ENCODE results near the gene ERF.

ERF gene

DNA sequence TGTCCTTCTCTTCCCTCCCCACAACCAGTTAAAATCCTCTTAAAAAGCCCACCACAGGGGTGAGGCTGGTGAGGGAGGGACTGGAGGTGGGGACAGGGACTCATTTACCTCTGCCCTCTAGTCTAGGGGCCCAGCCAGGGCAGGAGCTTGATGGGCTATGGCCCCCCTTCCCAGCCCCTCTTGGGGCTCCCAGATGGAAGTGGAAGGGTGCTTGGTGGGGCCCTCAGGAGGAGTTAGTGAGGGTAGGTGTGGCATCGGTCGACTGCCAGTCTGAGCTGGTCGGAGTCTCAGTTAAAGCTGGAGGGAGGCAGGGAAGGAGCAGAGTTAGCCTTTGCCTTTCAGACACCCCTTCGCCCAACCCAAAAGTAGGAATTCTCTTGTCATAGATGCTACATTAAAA lies 24.4 kb downstream of the ERF start:
- no peaks in the 10 kb centered on the region for H3K27me3 ChIP-seq (ENCODE audit: insufficient read depth, low read length)
- H3K9ac ChIP-seq (ENCODE audit: low read depth, low read length): no peak overlapping the region
- H3K27ac ChIP-seq (ENCODE audit: low read depth, low read length): no peak overlapping the region
- H3K4me1 ChIP-seq (ENCODE audit: insufficient read depth, low read length): no peaks in the 10 kb centered on the region
- no peak overlapping the region for H3K4me3 ChIP-seq (ENCODE audit: low read length)
- H3K36me3 ChIP-seq (ENCODE audit: insufficient read depth, low read length): peaks cover 83% of the 10 kb centered on the region
- H3K9me3 ChIP-seq (ENCODE audit: insufficient read depth, low read depth, low read length): no peaks in the 10 kb centered on the region
- WGBS: 94% methylated on average over 4 of the region's 4 CpGs

- Histone ChIP-seq H3K4me1 (ENCODE audit: insufficient read depth, low read length) (no peaks in the 10 kb centered on the region), H3K9me3 (ENCODE audit: insufficient read depth, low read depth, low read length) (no peaks in the 10 kb centered on the region), H3K4me3 (ENCODE audit: low read length) (no peak overlapping the region), H3K36me3 (ENCODE audit: insufficient read depth, low read length) (peaks cover 83% of the 10 kb centered on the region), H3K27ac (ENCODE audit: low read depth, low read length) (no peak overlapping the region), H3K27me3 (ENCODE audit: insufficient read depth, low read length) (no peaks in the 10 kb centered on the region), H3K9ac (ENCODE audit: low read depth, low read length) (no peak overlapping the region)
- WGBS: 94% methylated on average over 8 of the region's 8 CpGs
Observed at GRCh38 chr19:42229855-42230351, 25.0 kb downstream of the ERF start.

DNA sequence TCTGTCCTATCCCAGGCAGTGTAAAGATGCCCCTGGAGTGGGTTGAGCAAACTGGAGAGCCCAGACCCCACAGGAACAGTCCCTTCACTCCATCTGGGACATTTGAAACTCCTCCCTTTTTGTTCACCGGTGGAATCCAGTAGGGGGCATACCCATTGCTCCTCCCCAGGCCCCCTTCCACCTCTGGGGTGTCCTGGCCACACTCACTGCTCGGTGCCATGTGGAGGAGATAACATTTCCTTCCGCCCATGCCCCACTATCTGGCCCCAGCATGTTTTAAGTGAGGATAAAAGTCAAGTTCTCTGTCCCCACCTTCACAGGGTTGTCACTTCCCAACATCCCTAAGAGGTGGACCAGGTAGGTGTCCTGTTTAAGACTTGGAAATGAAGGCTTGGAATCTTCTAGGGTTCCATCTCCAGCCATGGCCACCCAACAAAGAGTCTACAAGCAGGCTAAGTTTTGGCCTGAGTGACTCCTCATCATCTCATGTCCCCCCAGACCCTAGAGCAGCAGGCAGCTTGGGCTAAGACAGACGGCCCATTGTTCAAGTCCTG lies 25.6 kb downstream of the ERF start:
- Histone ChIP-seq H3K9me3 (ENCODE audit: insufficient read depth, low read depth, low read length) (no peaks in the 10 kb centered on the region), H3K4me3 (ENCODE audit: low read length) (no peak overlapping the region), H3K27me3 (ENCODE audit: insufficient read depth, low read length) (no peaks in the 10 kb centered on the region), H3K36me3 (ENCODE audit: insufficient read depth, low read length) (peaks cover 83% of the 10 kb centered on the region), H3K27ac (ENCODE audit: low read depth, low read length) (no peak overlapping the region), H3K9ac (ENCODE audit: low read depth, low read length) (no peak overlapping the region), H3K4me1 (ENCODE audit: insufficient read depth, low read length) (no peaks in the 10 kb centered on the region)
- WGBS: 77% methylated on average over 3 of the region's 4 CpGs

DNA sequence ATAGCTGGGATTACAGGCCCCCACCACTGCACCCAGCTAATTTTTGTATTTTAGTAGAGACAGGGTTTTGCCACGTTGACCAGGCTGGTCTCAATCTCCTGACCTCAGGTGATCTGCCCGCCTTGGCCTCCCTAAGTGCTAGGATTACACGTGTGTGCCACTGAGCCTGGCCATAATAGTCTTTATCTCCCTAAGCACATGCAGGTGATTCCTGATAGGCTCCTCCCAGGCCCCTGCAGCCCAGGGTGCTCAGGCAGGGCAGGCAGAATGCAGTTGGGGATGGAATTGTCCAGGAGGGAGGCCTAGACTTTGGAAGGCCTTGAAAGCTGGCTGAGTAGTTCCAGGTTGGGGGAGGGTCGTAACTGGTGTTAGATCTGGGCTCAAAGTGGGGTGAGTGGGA lies 26.3 kb downstream of the ERF start:
- Histone ChIP-seq H3K9ac (ENCODE audit: low read depth, low read length) (no peak overlapping the region), H3K9me3 (ENCODE audit: insufficient read depth, low read depth, low read length) (no peaks in the 10 kb centered on the region), H3K36me3 (ENCODE audit: insufficient read depth, low read length) (peaks cover 81% of the 10 kb centered on the region), H3K27ac (ENCODE audit: low read depth, low read length) (no peak overlapping the region), H3K4me3 (ENCODE audit: low read length) (no peak overlapping the region), H3K4me1 (ENCODE audit: insufficient read depth, low read length) (no peaks in the 10 kb centered on the region), H3K27me3 (ENCODE audit: insufficient read depth, low read length) (no peaks in the 10 kb centered on the region)
- whole genome bisulfite sequencing: 93% methylated on average over 4 of the region's 4 CpGs

- H3K4me1 ChIP-seq (ENCODE audit: insufficient read depth, low read length): no peaks in the 10 kb centered on the region
- no peak overlapping the region for H3K4me3 ChIP-seq (ENCODE audit: low read length)
- no peaks in the 10 kb centered on the region for H3K27me3 ChIP-seq (ENCODE audit: insufficient read depth, low read length)
- H3K36me3 ChIP-seq (ENCODE audit: insufficient read depth, low read length): peaks cover 72% of the 10 kb centered on the region
- H3K9ac ChIP-seq (ENCODE audit: low read depth, low read length): no peak overlapping the region
- no peak overlapping the region for H3K27ac ChIP-seq (ENCODE audit: low read depth, low read length)
- 95% methylated on average over 1 of the region's 1 CpG for WGBS
- no peaks in the 10 kb centered on the region for H3K9me3 ChIP-seq (ENCODE audit: insufficient read depth, low read depth, low read length)
Observed at GRCh38 chr19:42226886-42227285, 28.0 kb downstream of the ERF start.

- Histone ChIP-seq H3K9ac (ENCODE audit: low read depth, low read length) (no peak overlapping the region), H3K27me3 (ENCODE audit: insufficient read depth, low read length) (no peaks in the 10 kb centered on the region), H3K36me3 (ENCODE audit: insufficient read depth, low read length) (peaks cover 61% of the 10 kb centered on the region), H3K27ac (ENCODE audit: low read depth, low read length) (no peak overlapping the region), H3K4me3 (ENCODE audit: low read length) (no peak overlapping the region), H3K4me1 (ENCODE audit: insufficient read depth, low read length) (no peaks in the 10 kb centered on the region), H3K9me3 (ENCODE audit: insufficient read depth, low read depth, low read length) (no peaks in the 10 kb centered on the region)
- 96% methylated on average over 33 of the region's 33 CpGs for WGBS
Observed at GRCh38 chr19:42225718-42226292, 29.1 kb downstream of the ERF start.

DNA sequence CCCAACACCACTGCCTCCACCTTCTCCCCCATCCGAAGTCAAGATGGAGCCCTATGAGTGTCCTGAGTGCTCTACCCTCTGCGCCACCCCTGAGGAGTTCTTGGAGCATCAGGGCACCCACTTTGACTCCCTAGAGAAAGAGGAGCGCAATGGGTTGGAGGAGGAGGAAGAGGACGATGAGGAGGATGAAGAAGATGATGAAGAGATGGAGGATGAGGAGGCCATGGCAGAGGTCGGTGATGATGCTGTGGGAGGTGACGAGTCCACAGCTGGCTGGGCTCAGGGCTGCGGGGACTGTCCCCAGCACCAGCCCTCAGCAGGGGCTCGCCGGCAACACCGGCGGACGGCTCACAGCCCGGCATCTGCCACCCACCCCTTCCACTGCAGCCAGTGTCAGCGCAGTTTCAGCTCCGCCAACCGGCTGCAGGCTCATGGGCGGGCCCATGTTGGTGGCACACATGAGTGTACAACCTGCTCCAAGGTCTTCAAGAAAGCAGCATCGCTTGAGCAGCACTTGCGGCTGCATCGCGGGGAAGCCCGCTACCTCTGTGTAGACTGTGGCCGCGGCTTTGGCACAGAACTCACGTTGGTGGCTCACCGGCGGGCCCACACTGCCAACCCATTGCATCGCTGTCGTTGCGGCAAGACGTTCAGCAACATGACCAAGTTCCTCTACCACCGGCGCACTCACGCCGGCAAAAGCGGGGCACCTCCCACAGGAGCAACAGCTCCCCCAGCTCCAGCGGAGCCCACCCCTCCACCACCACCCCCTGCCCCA lies 29.8 kb downstream of the ERF start:
- no peaks in the 10 kb centered on the region for H3K4me1 ChIP-seq (ENCODE audit: insufficient read depth, low read length)
- no peaks in the 10 kb centered on the region for H3K9me3 ChIP-seq (ENCODE audit: insufficient read depth, low read depth, low read length)
- H3K27ac ChIP-seq (ENCODE audit: low read depth, low read length): no peak overlapping the region
- H3K4me3 ChIP-seq (ENCODE audit: low read length): no peak overlapping the region
- WGBS: 95% methylated on average over 37 of the region's 37 CpGs
- no peak overlapping the region for H3K9ac ChIP-seq (ENCODE audit: low read depth, low read length)
- no peaks in the 10 kb centered on the region for H3K27me3 ChIP-seq (ENCODE audit: insufficient read depth, low read length)
- peaks cover 56% of the 10 kb centered on the region for H3K36me3 ChIP-seq (ENCODE audit: insufficient read depth, low read length)

DNA sequence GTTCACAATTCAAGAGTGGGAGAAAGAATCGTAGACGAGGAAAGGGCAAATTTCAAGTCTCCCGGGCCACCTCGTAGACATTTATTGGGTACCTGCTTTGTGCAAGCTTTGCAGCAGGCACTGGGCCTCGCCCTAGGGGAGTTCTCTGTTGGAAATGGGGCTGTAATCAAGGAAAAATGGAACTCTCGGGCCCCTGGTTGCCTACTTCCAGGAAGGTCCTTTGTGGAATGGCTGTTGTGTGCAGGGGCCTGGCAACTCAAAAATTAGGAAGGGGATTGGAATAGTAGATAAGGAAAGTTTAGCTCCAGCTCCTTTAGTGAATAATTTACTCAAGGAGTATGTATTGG lies 34.2 kb downstream of the ERF start:
- peak overlapping the region; percentile 83 for H3K9ac ChIP-seq (ENCODE audit: low read depth, low read length)
- WGBS: 8% methylated on average over 6 of the region's 6 CpGs
- peak overlapping the region; percentile 88 for H3K4me3 ChIP-seq (ENCODE audit: low read length)
- H3K27ac ChIP-seq (ENCODE audit: low read depth, low read length): peak overlapping the region; percentile 76
- peaks cover 12% of the 10 kb centered on the region for H3K4me1 ChIP-seq (ENCODE audit: insufficient read depth, low read length)
- H3K27me3 ChIP-seq (ENCODE audit: insufficient read depth, low read length): no peaks in the 10 kb centered on the region
- no peaks in the 10 kb centered on the region for H3K9me3 ChIP-seq (ENCODE audit: insufficient read depth, low read depth, low read length)
- peaks cover 25% of the 10 kb centered on the region for H3K36me3 ChIP-seq (ENCODE audit: insufficient read depth, low read length)

DNA sequence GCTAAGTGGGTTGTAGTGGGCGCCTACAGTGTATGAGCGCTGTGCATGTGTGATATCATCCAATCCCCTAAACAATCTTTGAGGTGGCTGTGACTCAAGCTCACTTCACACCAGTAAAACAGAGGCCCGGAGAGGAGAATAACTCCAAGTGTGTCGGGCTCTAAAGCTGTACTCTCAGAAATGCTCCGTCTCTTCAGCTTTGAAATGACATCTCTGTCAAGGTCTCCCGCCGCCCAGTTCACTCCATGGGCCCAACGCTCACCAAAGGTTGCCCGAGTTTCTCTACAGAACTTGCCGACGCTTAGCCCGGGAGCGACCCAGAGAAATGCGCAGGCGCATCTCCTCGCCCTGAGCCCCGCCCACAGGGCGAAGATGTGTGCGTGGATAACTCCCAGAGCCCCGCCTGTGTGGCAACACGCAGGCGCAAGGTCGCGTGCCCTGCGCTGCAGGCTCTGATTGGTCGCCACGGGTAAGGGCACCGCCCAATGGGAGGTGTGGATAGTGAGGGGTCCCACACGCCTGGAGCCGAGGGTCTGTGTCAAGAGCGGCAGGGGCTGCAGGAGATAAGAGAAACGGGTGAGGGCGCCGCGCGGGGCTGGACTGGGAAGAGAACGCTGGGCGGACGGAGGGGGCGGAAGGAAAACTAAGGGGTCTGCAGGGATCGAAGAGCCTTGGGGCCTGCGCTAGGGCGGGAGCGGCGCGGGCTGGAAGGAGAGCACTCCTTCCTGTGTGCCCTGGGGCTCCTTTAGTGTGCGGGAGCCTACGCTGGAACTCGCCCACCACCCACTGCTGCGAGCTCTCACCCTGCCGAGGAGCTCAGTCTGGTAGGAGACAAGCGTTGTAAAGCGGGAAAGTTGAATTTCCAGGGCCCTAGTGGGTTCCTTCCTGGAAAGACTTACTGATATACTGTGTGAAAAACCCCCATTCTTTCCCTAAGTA lies 34.8 kb downstream of the ERF start, which contains the start of gene ZNF526:
TSS of gene ZNF526 (plus strand) at position 501 of the 939 bp plus-strand sequence. CDS start 4,092 bp downstream, outside the sequence.
- Histone ChIP-seq H3K27ac (ENCODE audit: low read depth, low read length) (peak within 1 kb of the TSS; percentile 76), H3K9ac (ENCODE audit: low read depth, low read length) (peak within 1 kb of the TSS; percentile 83), H3K27me3 (ENCODE audit: insufficient read depth, low read length) (no peaks in the 10 kb centered on the region), H3K4me1 (ENCODE audit: insufficient read depth, low read length) (peaks cover 12% of the 10 kb centered on the region), H3K36me3 (ENCODE audit: insufficient read depth, low read length) (peaks cover 25% of the 10 kb centered on the region), H3K4me3 (ENCODE audit: low read length) (peak within 1 kb of the TSS; percentile 88), H3K9me3 (ENCODE audit: insufficient read depth, low read depth, low read length) (no peaks in the 10 kb centered on the region)
- WGBS: 3% methylated on average over 53 of the region's 53 CpGs

GRCh38 chr19:42217520-42218437 lies 37.1 kb downstream of the ERF start, which contains the start of gene DEDD2:
Gene DEDD2 (minus strand): TSS chr19:42217677. CDS start chr19:42217007, 670 bp downstream.
- Histone ChIP-seq H3K27ac (ENCODE audit: low read depth, low read length) (peak within 1 kb of the TSS; percentile 97), H3K27me3 (ENCODE audit: insufficient read depth, low read length) (no peaks in the 10 kb centered on the region), H3K36me3 (ENCODE audit: insufficient read depth, low read length) (peaks cover 33% of the 10 kb centered on the region), H3K9me3 (ENCODE audit: insufficient read depth, low read depth, low read length) (no peaks in the 10 kb centered on the region), H3K4me1 (ENCODE audit: insufficient read depth, low read length) (peaks cover 12% of the 10 kb centered on the region), H3K9ac (ENCODE audit: low read depth, low read length) (peak within 1 kb of the TSS; percentile 78), H3K4me3 (ENCODE audit: low read length) (peak within 1 kb of the TSS; percentile 86)
- 20% methylated on average over 57 of the region's 57 CpGs for WGBS
